NCI-H1417 treated with DMSO at 0.1 percent for 48 hours (cell line): ENCODE results near the gene GADD45GIP1.
A peak's percentile ranks its signal among the peaks of the same experiment; 100 is the strongest.
"Not testable (repeated sequence)": the region's sequence is repeated elsewhere in the genome, so short reads cannot be mapped to it uniquely, and the experiment has no call there.

Experiments used
- DNase-seq: peaks from one replicate; lab custom pipeline; 2025; lab: John Stamatoyannopoulos, UW

The GADD45GIP1 gene

DNA sequence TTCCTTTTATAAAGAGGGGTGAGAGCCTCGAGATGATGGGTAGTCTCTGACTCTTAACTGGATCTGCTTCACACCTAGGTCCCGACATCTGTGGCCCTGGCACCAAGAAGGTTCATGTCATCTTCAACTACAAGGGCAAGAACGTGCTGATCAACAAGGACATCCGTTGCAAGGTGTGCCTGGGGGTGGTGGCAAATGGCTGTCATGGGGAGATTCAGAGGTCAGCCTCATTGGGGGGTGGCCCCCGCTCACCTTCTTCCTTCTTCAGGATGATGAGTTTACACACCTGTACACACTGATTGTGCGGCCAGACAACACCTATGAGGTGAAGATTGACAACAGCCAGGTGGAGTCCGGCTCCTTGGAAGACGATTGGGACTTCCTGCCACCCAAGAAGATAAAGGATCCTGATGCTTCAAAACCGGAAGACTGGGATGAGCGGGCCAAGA, 17.0 kb downstream of the GADD45GIP1 start:
- DNase-seq, result no peak

DNA sequence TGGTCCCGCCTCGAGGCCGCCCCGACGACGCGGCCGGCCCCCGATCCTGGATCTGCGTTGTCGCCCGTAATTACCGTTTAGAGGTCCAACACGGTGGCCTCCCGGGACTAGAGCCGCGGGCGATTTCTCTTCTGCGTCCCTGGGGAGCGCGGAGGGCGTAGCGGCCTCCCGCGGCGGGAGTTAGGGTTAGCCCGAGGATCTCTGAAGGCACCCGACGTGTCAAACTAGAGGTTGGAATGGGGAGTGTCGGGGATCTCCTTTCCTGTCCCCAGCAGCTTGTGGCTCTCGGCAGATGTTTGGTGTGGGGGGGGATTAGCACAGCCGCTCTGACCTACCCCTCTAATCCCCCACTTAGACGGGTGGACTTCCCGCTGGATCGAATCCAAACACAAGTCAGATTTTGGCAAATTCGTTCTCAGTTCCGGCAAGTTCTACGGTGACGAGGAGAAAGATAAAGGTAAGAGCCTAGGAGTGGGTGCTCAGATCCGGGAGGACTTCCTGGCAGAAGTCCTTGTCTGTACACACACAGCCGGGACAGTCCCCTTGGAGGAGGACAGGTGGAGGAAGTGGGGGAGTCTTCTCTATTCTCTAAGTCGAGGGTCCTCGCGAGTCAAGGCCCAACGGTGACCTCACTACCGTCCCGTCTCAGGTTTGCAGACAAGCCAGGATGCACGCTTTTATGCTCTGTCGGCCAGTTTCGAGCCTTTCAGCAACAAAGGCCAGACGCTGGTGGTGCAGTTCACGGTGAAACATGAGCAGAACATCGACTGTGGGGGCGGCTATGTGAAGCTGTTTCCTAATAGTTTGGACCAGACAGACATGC, 18.0 kb downstream of the GADD45GIP1 start:
- no peak for DNase-seq

DNA sequence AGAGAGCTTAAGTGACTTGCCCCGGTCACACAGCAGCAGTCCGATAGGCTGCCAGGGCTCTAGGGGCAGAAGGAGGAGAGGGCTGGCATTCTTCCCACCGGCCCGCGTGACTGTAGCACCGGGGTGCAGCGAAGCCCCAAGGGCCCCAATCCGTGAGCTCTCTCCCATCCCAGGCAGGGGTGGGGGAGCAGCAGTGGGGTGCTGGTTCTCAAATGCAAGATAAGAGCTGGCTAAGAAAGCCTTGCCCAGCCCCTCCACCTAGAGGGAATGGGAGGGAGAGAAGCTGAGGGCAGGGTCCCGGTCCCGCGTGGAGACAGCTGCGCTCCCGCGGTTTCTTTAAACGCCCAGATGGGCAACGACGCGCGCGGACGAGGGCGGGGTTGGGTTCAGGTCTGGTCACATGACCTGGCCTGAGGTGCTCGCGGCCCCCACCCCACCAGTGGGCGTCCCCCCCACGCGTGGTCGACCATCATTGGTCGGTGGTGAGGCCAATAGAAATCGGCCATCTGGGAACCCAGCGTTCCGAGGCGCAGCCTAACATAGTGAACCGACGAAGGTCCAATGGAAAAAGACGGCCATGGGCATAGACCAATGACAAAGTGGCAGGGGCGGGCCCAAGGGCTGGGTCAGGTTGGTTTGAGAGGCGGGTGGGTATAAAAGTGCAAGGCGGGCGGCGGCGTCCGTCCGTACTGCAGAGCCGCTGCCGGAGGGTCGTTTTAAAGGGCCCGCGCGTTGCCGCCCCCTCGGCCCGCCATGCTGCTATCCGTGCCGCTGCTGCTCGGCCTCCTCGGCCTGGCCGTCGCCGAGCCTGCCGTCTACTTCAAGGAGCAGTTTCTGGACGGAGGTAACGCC, 18.9 kb downstream of the GADD45GIP1 start, which contains the start of gene CALR:
Gene CALR (plus strand): TSS at position 683 of the 852 bp plus-strand sequence. CDS start 71 bp downstream, at position 754.
- peak; percentile 96 for DNase-seq

DNA sequence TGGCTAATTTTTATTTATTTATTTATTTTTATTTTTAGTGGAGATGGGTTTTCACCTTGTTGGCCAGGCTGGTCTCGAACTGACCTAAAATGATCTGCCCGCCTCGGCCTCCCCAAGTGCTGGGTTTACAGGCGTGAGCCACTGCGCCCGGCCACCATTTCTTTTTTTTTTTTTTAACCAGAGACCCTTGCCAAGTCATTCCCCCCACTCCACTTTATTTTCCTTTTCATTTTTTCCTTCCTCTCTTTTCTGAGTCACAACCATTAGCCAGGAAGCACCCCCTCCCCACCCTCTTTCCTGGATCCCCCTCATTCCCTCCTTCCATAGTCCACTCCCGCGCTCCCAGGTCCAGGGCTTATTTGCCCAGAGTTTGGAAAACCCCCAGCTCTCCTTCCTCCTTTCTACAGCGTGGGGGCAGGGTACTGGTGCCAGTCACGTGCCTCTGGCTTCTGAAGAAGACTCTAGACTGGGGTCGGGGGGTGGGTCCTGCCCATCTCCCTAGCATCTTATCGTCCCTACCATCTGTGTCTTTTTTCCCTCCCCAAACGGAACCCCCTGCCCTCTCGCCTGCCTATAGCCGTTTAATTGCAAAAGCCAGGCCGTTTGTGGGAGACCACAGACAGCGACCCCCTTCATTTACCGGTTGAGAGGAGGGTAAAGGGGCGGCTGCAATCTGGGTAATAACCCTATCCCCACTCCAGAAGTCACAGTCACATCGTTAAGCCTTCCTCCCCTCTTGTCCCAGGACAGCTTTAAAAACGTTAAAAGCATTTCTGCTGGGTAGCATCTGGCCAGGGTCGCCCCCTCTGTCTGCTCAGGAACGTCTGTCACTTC, 19.7 kb downstream of the GADD45GIP1 start:
- no peak for DNase-seq

DNA sequence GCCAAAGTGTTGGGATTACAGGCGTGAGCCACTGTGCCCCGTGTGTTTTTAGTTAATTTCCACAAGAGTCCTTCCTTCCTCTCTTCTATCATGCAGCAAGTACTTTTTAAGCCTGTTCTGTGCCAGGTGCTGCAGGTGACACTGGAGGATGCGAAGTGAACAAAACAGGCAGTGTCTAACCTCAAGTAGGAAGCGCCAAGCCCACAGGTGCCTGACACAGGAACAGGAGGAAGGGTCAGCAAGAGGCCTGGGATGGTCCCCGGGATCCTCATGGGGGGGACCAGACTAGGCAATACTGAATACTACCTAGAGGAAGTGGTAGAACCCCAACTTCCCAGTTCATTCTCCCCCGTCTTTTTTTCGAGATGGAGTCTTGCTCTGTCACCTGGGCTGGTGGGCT, 20.4 kb downstream of the GADD45GIP1 start:
- DNase-seq, result no peak

DNA sequence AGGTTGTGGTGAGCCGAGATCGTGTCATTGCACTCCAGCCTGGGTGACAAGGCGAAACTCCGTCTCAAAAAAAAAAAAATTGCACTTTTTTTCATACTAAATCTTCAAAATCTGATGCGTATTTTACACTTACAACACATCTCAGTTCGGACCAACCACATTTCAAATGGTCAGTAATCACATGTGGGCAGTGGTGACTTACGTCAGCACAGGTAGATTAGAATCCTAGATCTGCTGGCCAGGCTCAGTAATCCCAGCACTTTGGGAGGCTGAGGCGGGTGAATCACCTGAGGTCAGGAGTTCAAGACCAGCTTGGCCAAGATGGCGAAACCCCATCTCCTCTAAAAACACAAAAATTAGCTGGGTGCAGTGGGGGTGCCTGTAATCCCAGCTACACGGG, 22.0 kb downstream of the GADD45GIP1 start:
- no peak for DNase-seq

DNA sequence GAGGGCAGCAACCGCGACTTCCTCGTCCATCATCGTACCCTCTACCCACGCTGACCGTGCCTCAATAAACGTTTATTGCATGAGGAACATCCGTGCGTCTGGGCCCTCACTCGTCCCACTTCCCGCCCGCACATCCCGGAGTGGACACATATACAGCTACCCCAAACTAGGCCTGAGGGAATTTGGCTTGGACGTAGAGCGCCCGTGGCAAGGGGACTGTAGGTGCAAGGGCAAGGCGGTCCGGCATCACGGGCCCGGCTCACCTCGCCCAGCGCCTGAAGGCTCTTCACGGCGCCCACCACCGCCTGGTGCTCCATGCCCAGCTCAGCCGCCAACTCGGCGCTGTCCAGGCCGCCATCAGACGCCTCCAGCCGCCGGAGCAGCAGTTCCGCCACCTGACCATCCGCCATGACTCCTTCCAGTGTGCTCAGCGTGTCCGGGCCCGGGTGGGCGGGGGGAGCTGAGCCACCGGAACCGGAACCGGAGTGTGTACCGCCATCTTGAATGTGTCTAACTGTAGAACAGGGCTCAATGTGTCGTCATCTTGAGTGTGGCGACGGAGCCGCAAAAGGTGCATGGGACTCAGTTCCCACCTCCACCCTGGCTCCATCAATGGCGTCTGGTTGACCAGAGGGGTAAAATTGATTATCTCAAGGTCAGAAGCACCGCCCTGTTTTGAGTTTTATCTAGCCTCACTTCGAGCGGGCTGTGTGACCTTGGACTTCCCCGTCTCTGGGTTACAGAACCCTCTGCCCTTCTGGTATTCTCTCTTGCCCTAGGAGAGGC, 23.5 kb downstream of the GADD45GIP1 start, which contains the start of gene FARSA:
Gene FARSA (minus strand): TSS at position 425 of the 786 bp plus-strand sequence. CDS start 15 bp downstream, at position 410.
- DNase-seq, result peak; percentile 60

DNA sequence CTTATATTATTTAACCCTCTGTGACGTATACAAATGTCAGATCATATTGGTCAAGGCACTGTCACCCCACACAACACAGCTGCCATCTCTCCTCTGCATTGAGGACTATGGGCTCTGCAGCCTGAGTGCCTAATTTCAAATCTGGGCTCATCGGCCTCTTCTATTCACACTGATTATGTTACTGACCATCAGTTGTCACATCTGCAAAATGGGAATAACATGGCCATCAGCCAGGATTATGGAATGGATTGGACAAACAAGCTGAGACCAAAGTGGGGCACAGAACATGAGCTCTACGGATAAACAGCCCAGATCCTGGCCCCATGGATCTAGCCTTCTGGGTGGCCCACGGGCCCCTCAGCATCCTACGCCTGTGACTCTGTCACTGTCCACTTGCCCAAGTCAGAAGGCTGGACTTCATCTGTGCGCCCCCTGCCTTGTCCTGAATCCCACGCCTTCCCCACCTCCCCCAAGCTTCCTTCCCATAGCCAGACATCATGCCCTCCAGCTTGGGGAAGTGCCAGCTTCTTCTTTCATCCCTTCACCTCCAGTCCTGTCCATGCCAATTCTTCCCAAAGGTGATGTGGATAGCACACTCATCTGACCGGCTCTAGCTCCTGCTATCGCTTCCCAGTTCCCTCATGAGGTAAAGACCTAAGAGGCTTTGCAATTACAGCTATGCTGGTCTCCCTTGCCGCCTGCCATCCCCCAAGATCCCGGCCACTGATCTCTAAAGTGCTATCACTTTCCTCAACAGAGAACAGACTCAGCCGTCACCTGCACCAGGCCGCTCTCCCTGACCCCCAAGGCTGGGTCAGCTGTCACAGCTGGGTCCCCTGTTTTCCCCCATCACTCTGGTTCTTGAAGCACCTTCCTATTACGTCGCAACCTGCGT, 24.4 kb downstream of the GADD45GIP1 start:
- DNase-seq, result no peak

DNA sequence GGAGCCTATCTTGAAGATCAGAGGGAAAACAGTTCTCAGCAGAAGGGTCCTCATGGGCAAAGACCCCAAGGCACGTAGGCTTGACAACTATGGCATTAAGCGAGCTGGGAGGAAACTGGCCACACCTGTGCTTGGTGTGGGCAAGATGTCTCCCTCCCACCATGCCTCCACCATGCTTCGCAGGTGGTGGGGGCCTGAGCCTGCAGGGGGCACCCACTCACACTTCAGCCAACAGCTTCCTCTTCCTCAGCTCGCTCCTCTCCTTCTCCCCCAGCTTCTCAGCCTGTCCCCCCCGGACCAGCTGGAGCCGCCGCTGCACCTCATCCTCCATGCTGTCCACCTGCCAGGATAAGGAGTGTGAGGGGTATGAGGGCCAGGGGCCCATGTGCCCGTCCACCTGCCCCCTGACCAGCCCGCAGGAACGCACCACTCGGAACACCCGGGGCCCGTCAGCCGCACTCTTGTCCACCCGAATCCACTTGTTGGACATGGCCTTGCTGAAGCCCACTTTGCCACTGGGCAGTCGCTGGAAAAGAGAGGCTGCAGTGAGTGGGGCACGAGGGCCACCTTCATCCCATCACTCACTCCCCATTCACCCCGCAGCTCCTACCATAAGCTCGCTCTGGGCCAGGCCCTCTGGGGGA, 26.9 kb downstream of the GADD45GIP1 start:
- DNase-seq, result no peak

DNA sequence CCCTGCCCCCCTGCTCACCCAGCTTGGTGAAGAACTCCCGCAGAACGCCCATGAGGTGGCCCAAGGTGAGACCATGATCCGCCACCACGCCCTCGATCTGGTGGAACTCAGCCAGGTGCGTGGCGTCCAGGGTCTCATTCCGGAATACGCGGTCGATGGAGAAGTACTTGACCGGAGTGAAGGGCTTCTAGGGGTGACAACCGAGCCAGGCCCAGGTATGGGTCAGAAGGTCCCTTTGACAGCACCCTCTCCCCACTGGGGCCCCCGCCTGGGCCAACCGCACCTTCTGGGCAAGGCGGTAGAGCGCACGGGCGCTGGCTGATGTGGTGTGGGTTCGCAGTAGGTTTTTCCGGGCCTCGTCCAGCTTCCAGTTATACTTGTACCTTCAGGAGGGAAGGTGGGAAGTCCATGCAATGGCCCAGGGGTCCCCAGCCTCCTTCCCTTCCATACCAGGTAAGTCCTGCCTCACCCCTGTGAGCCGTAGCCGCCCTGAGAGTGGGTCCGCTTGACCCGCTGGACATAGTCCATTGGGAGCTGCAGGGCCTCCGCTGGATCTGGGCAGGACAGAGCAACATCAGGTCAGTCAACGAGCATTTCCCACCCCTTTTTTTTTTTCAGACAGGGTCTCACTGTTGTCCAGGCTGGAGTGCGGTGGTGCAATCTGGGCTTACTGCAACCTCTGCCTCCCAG, 32.3 kb downstream of the GADD45GIP1 start:
- DNase-seq, result no peak

DNA sequence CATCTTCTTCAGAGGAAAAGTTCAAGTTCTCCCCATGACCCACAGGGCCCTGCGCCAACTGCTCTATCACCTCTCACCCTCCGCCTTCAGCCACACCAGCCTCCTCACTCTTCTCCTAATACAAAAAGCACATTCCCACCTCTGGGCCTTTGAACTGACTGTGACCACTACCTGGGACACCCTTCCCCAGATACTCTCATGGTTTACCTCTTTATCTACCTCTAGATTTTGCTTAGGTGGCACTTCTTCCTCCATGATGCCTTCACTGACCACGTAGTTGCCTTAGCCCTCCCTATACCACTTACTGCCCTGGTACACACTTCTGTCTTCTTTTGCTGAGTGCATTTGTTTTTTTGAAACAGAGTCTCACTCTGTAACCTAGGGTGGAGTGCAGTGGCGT, 34.1 kb downstream of the GADD45GIP1 start:
- no peak for DNase-seq

DNA sequence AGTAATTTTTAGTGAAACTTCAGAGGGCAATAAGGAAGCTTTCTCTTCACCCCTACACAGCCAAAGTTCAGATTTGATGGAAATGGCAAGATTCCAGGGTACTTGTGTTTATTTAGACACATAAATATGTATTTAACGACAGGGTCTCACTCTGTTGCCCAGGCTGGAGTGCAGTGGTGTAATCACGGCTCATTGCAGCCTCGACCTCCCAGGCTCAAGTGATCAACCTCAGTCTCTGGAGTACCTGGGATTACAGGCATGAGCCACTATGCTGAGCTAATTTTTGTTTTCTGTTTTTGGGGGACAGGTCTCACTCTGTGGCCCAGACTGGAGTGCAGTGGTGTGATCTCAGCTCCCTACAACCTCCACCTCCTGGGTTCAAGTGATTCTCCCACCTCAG, 36.0 kb downstream of the GADD45GIP1 start:
- no peak for DNase-seq

DNA sequence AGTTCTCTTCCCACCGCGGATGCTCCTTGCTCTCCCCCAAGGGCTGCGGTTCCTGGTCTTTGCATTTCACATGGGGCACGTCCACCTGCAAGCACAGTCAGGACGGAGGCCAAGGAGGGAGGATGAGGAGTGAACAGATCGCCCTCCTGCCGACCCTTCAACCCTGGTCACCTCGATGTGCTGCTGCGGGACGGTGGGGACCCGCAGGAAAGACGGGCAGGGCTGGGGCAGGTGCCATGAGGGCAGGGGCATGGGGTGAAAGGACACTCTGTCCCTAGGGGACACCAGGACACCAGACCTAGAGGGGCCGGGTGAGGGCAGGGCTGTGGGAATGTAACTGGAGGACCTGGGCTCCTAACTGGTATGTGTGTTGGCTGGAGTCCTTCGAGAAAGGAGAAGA, 38.8 kb downstream of the GADD45GIP1 start:
- no peak for DNase-seq

DNA sequence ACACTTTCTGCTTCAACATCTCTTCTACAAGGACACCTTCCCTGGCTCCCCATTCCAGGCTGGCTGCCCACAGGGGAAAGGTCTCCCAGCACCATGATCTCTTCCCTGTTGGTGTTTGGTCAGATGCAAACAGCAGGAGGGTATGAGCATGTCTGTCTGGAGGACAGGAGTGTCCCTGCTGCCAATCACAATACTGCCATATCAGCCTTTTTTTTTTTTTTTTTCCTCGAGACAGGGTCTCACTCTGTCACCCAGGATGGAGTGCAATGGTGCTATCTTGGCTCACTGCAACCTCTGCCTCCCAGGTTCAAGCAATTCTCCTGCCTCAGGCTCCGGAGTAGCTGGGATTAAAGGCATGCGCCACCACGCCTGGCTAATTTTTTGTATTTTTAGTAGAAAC, 41.2 kb downstream of the GADD45GIP1 start:
- not testable (repeated sequence) for DNase-seq

DNA sequence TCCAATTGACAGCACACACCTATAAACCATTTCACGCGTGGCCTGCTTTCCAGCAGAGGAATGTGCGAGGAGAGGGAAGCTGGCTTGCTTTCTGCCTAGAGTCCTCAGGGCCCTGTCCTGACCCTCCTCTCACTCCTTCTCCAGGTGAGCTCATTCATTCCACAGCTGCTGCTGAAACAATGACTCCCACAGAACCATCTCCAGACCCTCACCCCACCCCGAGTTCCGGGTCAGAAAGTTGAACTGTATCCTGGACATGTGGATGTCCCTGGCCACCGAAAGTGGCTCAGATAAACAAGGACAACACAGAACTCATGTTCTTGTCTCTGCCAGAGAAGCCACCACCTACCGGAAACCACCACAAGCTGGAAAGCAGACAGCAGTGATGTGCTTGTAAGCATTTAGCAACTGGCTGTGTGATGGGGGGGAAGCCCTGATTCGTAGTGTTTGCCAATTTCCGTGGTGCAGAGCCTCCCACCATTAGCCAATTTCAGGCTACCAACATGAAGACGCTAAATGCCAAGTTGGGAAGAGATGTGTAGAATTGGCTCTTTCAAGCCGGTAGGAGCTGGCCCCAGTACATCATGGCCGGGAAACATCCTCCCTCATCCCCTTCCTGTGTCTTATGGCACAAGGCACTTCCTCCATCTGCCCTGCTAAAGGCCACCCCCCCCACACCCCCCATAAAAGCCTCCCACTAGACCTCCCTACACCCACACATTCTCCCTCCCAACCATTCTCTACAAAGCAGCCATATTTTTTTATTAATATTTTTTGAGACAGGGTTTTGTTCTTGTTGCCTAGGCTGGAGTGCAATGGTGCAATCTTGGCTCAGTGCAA, 43.0 kb downstream of the GADD45GIP1 start:
- DNase-seq, result no peak

DNA sequence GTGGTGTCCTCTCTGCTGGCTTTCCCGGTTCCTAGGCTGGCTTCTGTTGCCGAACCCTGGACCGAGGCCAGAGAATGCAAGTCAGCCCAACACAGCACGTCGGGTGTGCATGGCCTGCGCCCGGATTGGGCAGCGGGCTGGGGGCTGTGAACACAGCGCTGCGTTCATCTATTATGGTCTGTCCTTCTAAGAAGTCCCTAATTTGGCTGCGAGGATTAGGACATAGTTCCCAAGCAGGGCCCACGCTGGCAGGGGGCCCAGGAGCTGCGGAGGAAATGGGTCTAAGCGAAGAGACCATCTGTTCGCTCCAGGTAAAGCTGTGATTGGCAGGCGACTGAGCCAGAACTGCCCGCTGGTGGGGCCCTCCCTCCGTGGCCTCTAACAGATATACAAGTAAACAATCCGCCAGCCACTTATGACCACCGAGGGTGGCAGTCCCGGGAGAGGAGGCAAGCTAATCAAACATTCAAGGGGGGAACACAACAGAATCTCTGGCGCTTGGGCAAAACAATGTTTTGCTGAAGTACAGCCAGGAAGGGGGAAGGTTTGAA, 43.9 kb downstream of the GADD45GIP1 start:
- DNase-seq, result peak; percentile 99

DNA sequence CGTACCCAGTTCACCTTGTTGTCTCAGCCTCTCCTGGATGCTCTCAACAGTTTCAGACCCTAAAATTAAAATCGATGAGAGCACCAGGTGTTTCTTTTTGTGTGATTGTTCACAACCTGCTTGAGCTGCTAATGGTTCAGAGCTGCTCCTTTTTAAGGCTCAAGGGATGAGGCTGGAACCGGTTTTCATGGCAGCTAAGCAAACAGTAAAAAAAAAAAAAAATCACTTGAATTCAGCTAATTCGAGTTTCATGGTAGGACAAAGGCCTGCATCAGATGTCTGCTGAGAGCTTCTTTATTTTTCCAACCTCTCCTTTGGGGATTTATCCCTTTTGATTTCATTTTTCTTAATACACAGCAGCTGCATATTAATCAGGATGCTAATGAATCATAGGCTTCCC, 44.5 kb downstream of the GADD45GIP1 start:
- DNase-seq, result peak; percentile 98

DNA sequence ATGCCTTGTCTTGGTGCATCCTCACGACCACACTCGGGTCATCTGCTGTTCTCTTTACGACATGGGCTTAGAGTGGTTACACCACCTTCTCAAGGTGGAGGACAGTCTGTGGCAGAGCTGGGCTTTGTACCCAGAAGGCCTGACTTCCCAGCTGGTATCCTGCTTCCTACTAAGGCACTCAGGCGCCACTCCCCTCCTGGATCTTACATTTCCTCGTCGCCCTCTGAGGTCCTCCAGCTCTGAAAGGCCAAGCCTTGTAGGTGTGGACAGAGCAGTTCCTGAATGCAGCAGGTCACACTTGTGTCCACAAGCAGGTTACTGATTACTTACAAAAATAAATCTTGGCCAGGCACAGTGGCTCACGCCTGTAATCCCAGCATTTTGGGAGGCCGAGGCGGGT, 49.9 kb downstream of the GADD45GIP1 start:
- DNase-seq, result no peak
